B cell (primary cell): ENCODE data around the gene CFAP100. TPM values are rescaled to one million over a fixed set of nuclear protein-coding genes. Genes with fewer than 3 reads are reported as not detected.

ENCODE experiments used
- ATAC-seq: fragments of 200-7000 bp; cut with Tn5 transposase; one replicate; pipeline ENCODE4 v1.10.0; 2021; ENCODE audit warnings: low read depth, mild to moderate bottlenecking, moderate number of reproducible peaks, moderate library complexity
- CTCF ChIA-PET: fragments of 350-600 bp; sonication (Branson Sonifier 250); formaldehyde crosslinking; loops from one replicate; lab custom pipeline; 2021; ENCODE audit warnings: antibody characterized with exemption, inconsistent platforms; lab: Charles Lee
- POLR2A ChIA-PET: fragments of 350-600 bp; sonication (Branson Sonifier 250); formaldehyde crosslinking; loops from one replicate; lab custom pipeline; 2021; ENCODE audit warnings: antibody characterized with exemption; lab: Charles Lee
- DNase-seq: peaks from one replicate; pipeline ENCODE4 v3.0.0; 2013
- H2AFZ ChIP-seq: 2 replicates; pipeline ENCODE4 v1.6.1; 2012; ENCODE audit warnings: mild to moderate bottlenecking, low read depth, low read length; ENCODE audit not compliant: insufficient read depth, poor library complexity, severe bottlenecking
- H3K27ac ChIP-seq, 2 donors: 1 replicate in 1 of 2; 2 replicates in 1 of 2; pipeline ENCODE4 v1.5.1; 2012 to 2013; ENCODE audit warnings: low read length in 2 of 2, mild to moderate bottlenecking in 2 of 2, moderate library complexity in 1 of 2
- H3K27me3 ChIP-seq, 4 experiments: fragments of 200-600 bp in 1 of 4; sonication (generic) in 1 of 4; replicated peaks in 1 of 4; 1 replicate in 2 of 4; 2 replicates in 2 of 4; pipeline versions ENCODE4 v1.6.1 to v1.7.0; 2013 to 2016; ENCODE audit warnings: low read length in 3 of 4, mild to moderate bottlenecking in 2 of 4, mixed read lengths in 1 of 4, moderate library complexity in 1 of 4; ENCODE audit not compliant: insufficient read depth in 4 of 4, control insufficient read depth in 3 of 4; ENCODE audit errors: control extremely low read depth in 1 of 4
- H3K36me3 ChIP-seq, 2 experiments: replicated peaks in 1 of 2; 1 replicate in 1 of 2; 2 replicates in 1 of 2; pipeline versions ENCODE4 v1.6.1 to v1.7.1; 2013; ENCODE audit warnings: low read length in 1 of 2; ENCODE audit not compliant: insufficient read depth in 2 of 2, control insufficient read depth in 1 of 2; ENCODE audit errors: control extremely low read depth in 1 of 2, extremely low read depth in 1 of 2
- H3K4me1 ChIP-seq, 2 donors: fragments of 200-600 bp in 1 of 2; sonication (generic) in 1 of 2; 1 replicate in 1 of 2; 2 replicates in 1 of 2; pipeline versions ENCODE4 v1.5.1 to v1.6.1; 2013 to 2017; ENCODE audit warnings: low read length in 2 of 2; ENCODE audit not compliant: control insufficient read depth in 2 of 2, insufficient read depth in 2 of 2
- H3K4me2 ChIP-seq: replicated peaks from 2 replicates; pipeline ENCODE3; 2012; ENCODE audit warnings: mild to moderate bottlenecking, low read depth, low read length; ENCODE audit not compliant: poor library complexity, severe bottlenecking
- H3K4me3 ChIP-seq, 5 experiments: fragments of 200-600 bp in 1 of 5; sonication (generic) in 1 of 5; 1 replicate in 3 of 5; 2 replicates in 2 of 5; pipeline versions ENCODE4 v1.5.1 to v1.7.0; 2011 to 2016; ENCODE audit warnings: low read length in 4 of 5, mild to moderate bottlenecking in 4 of 5, low read depth in 2 of 5, control low read depth in 1 of 5, moderate library complexity in 1 of 5; ENCODE audit not compliant: insufficient read depth in 1 of 5; ENCODE audit errors: control extremely low read depth in 1 of 5, extremely low read depth in 1 of 5
- H3K79me2 ChIP-seq: fragments of 200-600 bp; sonication (generic); one replicate; pipeline ENCODE4 v1.6.0; 2016; ENCODE audit warnings: low read length; ENCODE audit not compliant: control insufficient read depth, insufficient read depth
- H3K9ac ChIP-seq: fragments of 200-600 bp; sonication (generic); 2 replicates; pipeline ENCODE4 v1.6.1; 2017; ENCODE audit warnings: mild to moderate bottlenecking, low read length, moderate library complexity
- H3K9me3 ChIP-seq, 3 donors: one replicate each; pipeline versions ENCODE4 v1.6.1 to v1.7.1; 2013; ENCODE audit warnings: low read length in 2 of 3; ENCODE audit not compliant: control insufficient read depth in 2 of 3, insufficient read depth in 1 of 3; ENCODE audit errors: control extremely low read depth in 1 of 3
- H4K20me1 ChIP-seq: 2 replicates; pipeline ENCODE4 v1.6.0; 2012; ENCODE audit warnings: mild to moderate bottlenecking, low read length; ENCODE audit not compliant: insufficient read depth, control insufficient read depth, poor library complexity, severe bottlenecking
- H3K27ac Mint-ChIP-seq: one replicate; pipeline ENCODE4 v1.8.0; 2021; ENCODE audit warnings: mixed read lengths
- H3K27me3 Mint-ChIP-seq: one replicate; pipeline ENCODE4 v1.8.0; 2021; ENCODE audit warnings: mixed read lengths
- H3K4me1 Mint-ChIP-seq: one replicate; pipeline ENCODE4 v1.8.0; 2021; ENCODE audit warnings: mixed read lengths
- H3K4me3 Mint-ChIP-seq: one replicate; pipeline ENCODE4 v1.8.0; 2021; ENCODE audit warnings: mixed read lengths
- H3K9me3 Mint-ChIP-seq: one replicate; pipeline ENCODE4 v1.8.0; 2022; ENCODE audit warnings: mixed read lengths; ENCODE audit not compliant: insufficient read depth
- EZH2 ChIP-seq: IDR thresholded peaks from 2 replicates; pipeline ENCODE4 v1.6.1; 2012; ENCODE audit warnings: borderline replicate concordance, low read depth, mild to moderate bottlenecking, moderate library complexity, low read length; ENCODE audit not compliant: insufficient read depth, poor library complexity, severe bottlenecking
- WGBS: methylation state at CpG from one replicate; pipeline ENCODE4 v1.1.5; 2013; ENCODE audit warnings: missing lambda C conversion rate; ENCODE audit not compliant: insufficient coverage; 5-methylcytosine and 5-hydroxymethylcytosine counted together
- intact Hi-C: fragments of 100-400 bp; cut with micrococcal nuclease; formaldehyde crosslinking; loops from one replicate; pipeline ENCODE4 v1.10.0; 2022
- polyA plus RNA-seq: library from polyadenylated mRNA; depleted of rRNA; stranded (reverse); fragments of >200 nt; gene quantifications from 2 replicates; pipeline ENCODE4 v1.2.3, GENCODE V29; 2012
- total RNA-seq, 2 donors: library from RNA; stranded (reverse); fragments of 120-200 nt in 1 of 2; gene quantifications; 1 replicate in 1 of 2; 2 replicates in 1 of 2; pipeline versions ENCODE4 v1.2.3 to v1.2.4, GENCODE V29; 2013 to 2022
- TF ChIP-seq, protein P1 (sequence below): fragments of 200-600 bp; IDR thresholded peaks from one replicate; pipeline ENCODE4 v1.8.0; 2022; ENCODE audit warnings: antibody characterized with exemption, mild to moderate bottlenecking

CFAP100 gene
- total and polyA plus RNA-seq, 2 donors (not counting 1 experiment from before 2014, with no cell fraction given) = not detected

DNA sequence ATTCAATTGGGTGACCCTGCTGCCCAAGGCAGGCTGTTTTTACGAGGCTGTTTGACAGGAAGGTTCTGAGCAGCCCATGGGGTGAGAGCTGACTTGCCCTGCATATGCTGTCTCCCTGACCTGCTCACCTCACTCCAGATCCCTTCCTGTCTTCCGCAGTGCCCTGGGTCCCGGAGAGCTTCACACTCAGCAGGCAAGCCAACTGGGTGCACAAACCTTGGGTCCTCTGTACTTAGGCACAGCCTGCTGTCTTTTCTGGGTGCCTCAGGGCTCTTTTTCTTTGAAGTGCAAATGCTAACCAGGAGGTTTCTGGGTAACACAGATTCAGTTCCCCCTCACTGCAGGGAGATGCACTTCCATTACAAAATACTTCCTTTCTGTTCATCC, 48.1 kb downstream of the CFAP100 start:
- Mint-ChIP-seq H3K4me1 (no peaks in the 10 kb centered on the region), H3K27ac (no peak overlapping the region), H3K27me3 (no peaks in the 10 kb centered on the region), H3K4me3 (no peak overlapping the region), H3K9me3 (no peaks in the 10 kb centered on the region)
- Histone ChIP-seq H3K79me2 (no peaks in the 10 kb centered on the region), H3K27me3 (no peaks in the 10 kb centered on the region), H2AFZ (no peak overlapping the region), H3K4me2 (no peak overlapping the region), H3K9me3 (no peaks in the 10 kb centered on the region), H3K27ac (no peak overlapping the region), H4K20me1 (no peaks in the 10 kb centered on the region), H3K4me3 (no peak overlapping the region), H3K4me1 (no peaks in the 10 kb centered on the region), H3K9ac (no peak overlapping the region), H3K36me3 (peaks cover 0 to 29% of the 10 kb centered on the region in 2 experiments)
- ATAC-seq = no peak
- intact Hi-C loops = no loop called here
- TF ChIP-seq, protein P1, sequence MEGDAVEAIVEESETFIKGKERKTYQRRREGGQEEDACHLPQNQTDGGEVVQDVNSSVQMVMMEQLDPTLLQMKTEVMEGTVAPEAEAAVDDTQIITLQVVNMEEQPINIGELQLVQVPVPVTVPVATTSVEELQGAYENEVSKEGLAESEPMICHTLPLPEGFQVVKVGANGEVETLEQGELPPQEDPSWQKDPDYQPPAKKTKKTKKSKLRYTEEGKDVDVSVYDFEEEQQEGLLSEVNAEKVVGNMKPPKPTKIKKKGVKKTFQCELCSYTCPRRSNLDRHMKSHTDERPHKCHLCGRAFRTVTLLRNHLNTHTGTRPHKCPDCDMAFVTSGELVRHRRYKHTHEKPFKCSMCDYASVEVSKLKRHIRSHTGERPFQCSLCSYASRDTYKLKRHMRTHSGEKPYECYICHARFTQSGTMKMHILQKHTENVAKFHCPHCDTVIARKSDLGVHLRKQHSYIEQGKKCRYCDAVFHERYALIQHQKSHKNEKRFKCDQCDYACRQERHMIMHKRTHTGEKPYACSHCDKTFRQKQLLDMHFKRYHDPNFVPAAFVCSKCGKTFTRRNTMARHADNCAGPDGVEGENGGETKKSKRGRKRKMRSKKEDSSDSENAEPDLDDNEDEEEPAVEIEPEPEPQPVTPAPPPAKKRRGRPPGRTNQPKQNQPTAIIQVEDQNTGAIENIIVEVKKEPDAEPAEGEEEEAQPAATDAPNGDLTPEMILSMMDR = no peak
- TF ChIP-seq EZH2 = no peak
- DNase-seq = no peak
- ChIA-PET POLR2A (no interaction called here), CTCF (no interaction called here)
- WGBS = 100% methylated on average over 3 of the region's 3 CpGs

DNA sequence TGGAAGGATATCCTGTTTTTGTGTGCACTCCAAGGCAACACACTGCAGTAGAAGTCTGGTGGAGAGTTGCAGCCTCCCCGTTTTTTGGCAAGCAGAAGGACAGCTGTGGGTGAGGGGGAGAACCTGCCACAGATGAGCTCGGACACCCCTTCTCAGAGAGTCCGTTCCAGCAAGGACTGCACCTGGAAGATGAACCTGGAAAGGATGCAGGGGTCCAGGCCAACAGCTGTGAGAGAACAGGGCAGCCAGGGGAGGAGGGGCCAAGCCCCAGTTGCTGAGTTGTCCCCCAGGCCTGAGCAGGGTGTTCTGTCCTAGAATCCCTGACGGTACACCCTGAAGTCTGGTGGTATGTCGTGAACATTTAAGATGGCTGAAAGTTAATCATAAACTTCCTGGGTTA, 50.8 kb downstream of the CFAP100 start:
- Histone ChIP-seq H3K79me2 (no peaks in the 10 kb centered on the region), H3K27ac (no peak overlapping the region), H3K4me1 (no peaks in the 10 kb centered on the region), H3K4me2 (no peak overlapping the region), H3K4me3 (no peak overlapping the region), H2AFZ (no peak overlapping the region), H4K20me1 (peaks cover 18% of the 10 kb centered on the region), H3K27me3 (no peaks in the 10 kb centered on the region), H3K9me3 (no peaks in the 10 kb centered on the region), H3K36me3 (peaks cover 0 to 36% of the 10 kb centered on the region in 2 experiments), H3K9ac (no peak overlapping the region)
- CTCF ChIA-PET = no interaction called here
- TF ChIP-seq, protein P1 = no peak
- TF ChIP-seq EZH2 = no peak
- no peak overlapping the region for H3K27ac Mint-ChIP-seq
- H3K4me3 Mint-ChIP-seq = no peak overlapping the region
- DNase-seq (no peak), ATAC-seq (no peak)
- no peaks in the 10 kb centered on the region for H3K9me3 Mint-ChIP-seq
- 99% methylated on average over 4 of the region's 5 CpGs for WGBS
- no peaks in the 10 kb centered on the region for H3K4me1 Mint-ChIP-seq
- no peaks in the 10 kb centered on the region for H3K27me3 Mint-ChIP-seq
- intact Hi-C loops = no loop called here
- POLR2A ChIA-PET = no interaction called here
